ENCODE results near the gene CCNQ. TPM values are rescaled to one million over a fixed set of nuclear protein-coding genes. Genes with fewer than 3 reads are reported as not detected.

Gene CCNQ
- polyA plus RNA-seq, 4 donors, result 17.6 to 20.7 (median 19.3) TPM

GRCh38 chrX:153547195-153547594 lies 51.7 kb downstream of the CCNQ start:
- DNase-seq (ENCODE audit: low read depth in 4 of 4, low spot score in 3 of 4), result no peak

GRCh38 chrX:153546386-153546785 lies 52.6 kb downstream of the CCNQ start:
- DNase-seq (ENCODE audit: low read depth in 4 of 4, low spot score in 3 of 4), result no peak

- no peak for DNase-seq (ENCODE audit: low read depth in 4 of 4, low spot score in 3 of 4)
Measured at GRCh38 chrX:153544727-153545126, 54.2 kb downstream of the CCNQ start.

- no peak for DNase-seq (ENCODE audit: low read depth in 4 of 4, low spot score in 3 of 4)
Measured at GRCh38 chrX:153539979-153540358, 59.0 kb downstream of the CCNQ start.

- peak; percentile 27 to 36 (median 33) for DNase-seq (ENCODE audit: low read depth in 4 of 4, low spot score in 3 of 4)
Measured at GRCh38 chrX:153539171-153539978, 59.6 kb downstream of the CCNQ start.

- no peak for DNase-seq (ENCODE audit: low read depth in 4 of 4, low spot score in 3 of 4)
Measured at GRCh38 chrX:153538424-153538823, 60.5 kb downstream of the CCNQ start.

Other genes starting within 250 kb of the CCNQ start
- not detected for gene PNMA6E, start 197.8 kb downstream of the CCNQ start, polyA plus RNA-seq (ENCODE audit: insufficient read length in 4 of 4)
- 1 to 10 TPM in 1 of 4 donors, under 1 TPM in 3; 0.80 to 1.3 (median 0.87) TPM for gene ZFP92, start 187.7 kb downstream of the CCNQ start, polyA plus RNA-seq (ENCODE audit: insufficient read length in 4 of 4)
- gene TREX2, start 153.1 kb downstream of the CCNQ start, polyA plus RNA-seq (ENCODE audit: insufficient read length in 4 of 4), result under 1 TPM; 0.37 to 0.66 (median 0.48) TPM
- 10 to 100 TPM; 24.3 to 34.0 (median 27.2) TPM for gene HAUS7, start 128.6 kb downstream of the CCNQ start, polyA plus RNA-seq (ENCODE audit: insufficient read length in 4 of 4)
- 100 to 1,000 TPM; 169 to 230 (median 196) TPM for gene BGN, start 104.2 kb downstream of the CCNQ start, polyA plus RNA-seq (ENCODE audit: insufficient read length in 4 of 4)
- gene ATP2B3, start 81.5 kb downstream of the CCNQ start, polyA plus RNA-seq (ENCODE audit: insufficient read length in 4 of 4), result under 1 TPM; 0.23 to 0.36 (median 0.31) TPM
- gene DUSP9, start 48.1 kb upstream of the CCNQ start, polyA plus RNA-seq (ENCODE audit: insufficient read length in 4 of 4), result 10 to 100 TPM; 46.7 to 74.3 (median 49.1) TPM
- 10 to 100 TPM in 1 of 4 donors, 1 to 10 TPM in 3; 6.2 to 11.4 (median 7.5) TPM for gene PNCK, start 74.7 kb upstream of the CCNQ start, polyA plus RNA-seq (ENCODE audit: insufficient read length in 4 of 4)
- gene SLC6A8, start 88.8 kb upstream of the CCNQ start, polyA plus RNA-seq (ENCODE audit: insufficient read length in 4 of 4), result 10 to 100 TPM; 46.6 to 74.1 (median 52.6) TPM
- gene BCAP31, start 125.2 kb upstream of the CCNQ start, polyA plus RNA-seq (ENCODE audit: insufficient read length in 4 of 4), result 100 to 1,000 TPM; 192 to 206 (median 199) TPM
- gene ABCD1, start 125.7 kb upstream of the CCNQ start, polyA plus RNA-seq (ENCODE audit: insufficient read length in 4 of 4), result 1 to 10 TPM; 6.3 to 8.9 (median 7.1) TPM
- gene PLXNB3, start 165.1 kb upstream of the CCNQ start, polyA plus RNA-seq (ENCODE audit: insufficient read length in 4 of 4), result 1 to 10 TPM in 3 of 4 donors, under 1 TPM in 1; 0.82 to 2.9 (median 2.1) TPM
- gene SRPK3, start 181.9 kb upstream of the CCNQ start, polyA plus RNA-seq (ENCODE audit: insufficient read length in 4 of 4), result 1 to 10 TPM in 3 of 4 donors, under 1 TPM in 1; 0.90 to 2.0 (median 1.5) TPM
- gene IDH3G, start 195.2 kb upstream of the CCNQ start, polyA plus RNA-seq (ENCODE audit: insufficient read length in 4 of 4), result 10 to 100 TPM; 62.2 to 90.3 (median 72.7) TPM
- gene SSR4, start 195.5 kb upstream of the CCNQ start, polyA plus RNA-seq (ENCODE audit: insufficient read length in 4 of 4), result 100 to 1,000 TPM; 141 to 189 (median 155) TPM
- gene PDZD4, start 231.4 kb upstream of the CCNQ start, polyA plus RNA-seq (ENCODE audit: insufficient read length in 4 of 4), result 10 to 100 TPM in 1 of 4 donors, 1 to 10 TPM in 3; 7.7 to 10.6 (median 8.8) TPM